ENCODE measurements around the gene RAP1GAP2. TPM values are rescaled to one million over a fixed set of nuclear protein-coding genes. Genes with fewer than 3 reads are reported as not detected.

RAP1GAP2 gene
- polyA plus RNA-seq, 1 of the 3 experiments (the other 2 are of a cell fraction): 22.0 TPM

DNA sequence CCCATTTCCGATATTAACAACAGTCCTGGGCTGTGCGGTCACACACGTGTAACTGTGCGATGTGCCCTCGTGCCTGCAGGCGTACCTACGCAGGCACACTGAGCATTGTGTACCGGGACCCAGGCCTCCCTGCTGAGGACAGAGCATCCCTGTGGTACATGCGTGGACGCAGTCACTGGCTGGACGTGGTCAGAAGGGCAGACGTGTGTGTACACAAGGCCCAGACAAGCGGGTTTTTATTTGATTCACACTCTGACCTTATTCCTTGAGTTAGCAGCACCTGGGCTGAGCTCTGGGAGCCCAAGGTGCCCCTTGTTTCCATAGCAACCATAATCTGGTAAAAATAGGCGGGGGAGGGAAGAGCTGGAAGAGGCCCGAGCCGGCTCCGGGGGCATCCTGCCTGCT is 19.5 kb downstream of the RAP1GAP2 start:
- Histone ChIP-seq H3K4me1 (ENCODE audit: control insufficient read depth in 1 of 2, insufficient read depth in 2 of 2, low read depth in 1 of 2, low read length in 1 of 2) (peaks cover 0 to 5% of the 10 kb centered on the region in 2 experiments; a peak in 1 of 4 replicates), H3K27me3 (ENCODE audit: insufficient read depth) (no peaks in the 10 kb centered on the region), H3K36me3 (replicated peaks in 1 of 2; ENCODE audit: control insufficient read depth in 1 of 2, insufficient read depth in 2 of 2, low read length in 1 of 2) (no peaks in the 10 kb centered on the region), H3K27ac (ENCODE audit: low read depth in 2 of 2, low read length in 1 of 2) (no peak overlapping the region), H3K79me2 (ENCODE audit: insufficient read depth) (no peaks in the 10 kb centered on the region), H3K4me3 (ENCODE audit: low read depth in 2 of 2, low read length in 1 of 2) (no peak overlapping the region), H4K20me1 (ENCODE audit: insufficient read depth) (no peaks in the 10 kb centered on the region), H3K9ac (no peak overlapping the region), H3K4me2 (no peak overlapping the region), H3K9me3 (no peaks in the 10 kb centered on the region), H3F3A (replicated peaks; ENCODE audit: insufficient read depth) (peaks cover 15% of the 10 kb centered on the region), H3K9me2 (no peaks in the 10 kb centered on the region), H2AFZ (ENCODE audit: low read depth) (no peak overlapping the region)
- no peak for DNase-seq
- POLR2A ChIA-PET: interaction anchor here (1.4 kb wide), 1 partner anchor 10 kb away, joined by 3 read pairs; no protein-coding TSS in a partner anchor
- WGBS (ENCODE audit: low lambda C conversion rate): 92% methylated on average over 16 of the region's 17 CpGs
- no peak for TF ChIP-seq FOSL2 (IDR thresholded peaks at IDR 0.05; ENCODE audit: borderline replicate concordance, low read depth)
- CTCF ChIA-PET: interaction anchor here (1.2 to 1.8 kb wide), 2 partner anchors 21 to 29 kb away, joined by 3 to 5 read pairs; no protein-coding TSS in a partner anchor

DNA sequence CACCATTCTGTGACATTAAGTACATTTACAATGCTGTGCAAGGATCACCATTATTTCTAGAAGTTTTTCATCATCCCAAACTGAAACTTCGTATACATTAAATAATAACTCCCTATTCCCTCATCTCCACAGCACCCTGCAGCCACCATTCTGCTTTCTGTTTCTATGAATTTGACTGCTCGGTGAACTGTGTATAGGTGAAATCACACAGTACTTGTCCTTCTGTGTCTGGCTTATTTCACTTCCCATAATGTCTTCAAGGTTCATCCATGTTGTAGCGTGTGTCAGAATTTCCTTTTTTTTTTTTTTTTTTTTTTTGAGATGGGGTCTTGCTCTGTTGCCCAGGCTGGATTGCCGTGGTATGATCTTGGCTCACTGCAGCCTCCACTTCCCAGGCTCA is 20.4 kb downstream of the RAP1GAP2 start:
- no peak for DNase-seq
- no peaks in the 10 kb centered on the region for H3K9me2 ChIP-seq
- no peak overlapping the region for H3K4me3 ChIP-seq (ENCODE audit: low read depth in 2 of 2, low read length in 1 of 2)
- WGBS (ENCODE audit: low lambda C conversion rate): 82% methylated on average over 3 of the region's 4 CpGs
- no peaks in the 10 kb centered on the region for H3K9me3 ChIP-seq
- H3K9ac ChIP-seq: no peak overlapping the region
- H3K4me2 ChIP-seq: no peak overlapping the region
- POLR2A ChIA-PET: no interaction called here
- TF ChIP-seq EZH2phosphoT487 (IDR thresholded peaks at IDR 0.05; ENCODE audit: borderline replicate concordance, low read depth) (no peak), MXI1 (IDR thresholded peaks at IDR 0.05; ENCODE audit: low read depth, low read length) (no peak), FOXJ3 (CRISPR knock-in tag; IDR thresholded peaks at IDR 0.05) (no peak), YY1 (IDR thresholded peaks at IDR 0.05; ENCODE audit: low read depth) (no peak), TCF12 (IDR thresholded peaks at IDR 0.05) (no peak), MEF2A (IDR thresholded peaks at IDR 0.05; ENCODE audit: borderline replicate concordance, low read depth) (no peak), RXRA (IDR thresholded peaks at IDR 0.05; ENCODE audit: borderline replicate concordance, low read depth) (no peak), RFX5 (IDR thresholded peaks at IDR 0.05; ENCODE audit: low read length) (no peak), ELF1 (IDR thresholded peaks at IDR 0.05) (no peak), TEAD4 (IDR thresholded peaks at IDR 0.05; ENCODE audit: borderline replicate concordance, insufficient read depth) (no peak), GABPA (IDR thresholded peaks at IDR 0.05; ENCODE audit: low read depth) (no peak), SIN3A (IDR thresholded peaks at IDR 0.05; ENCODE audit: borderline replicate concordance, low read depth, low read length) (no peak), FOXM1 (IDR thresholded peaks at IDR 0.05; ENCODE audit: low read depth) (no peak), RCOR1 (IDR thresholded peaks at IDR 0.05; ENCODE audit: low read length) (no peak)
- TF ChIP-seq, protein P1, sequence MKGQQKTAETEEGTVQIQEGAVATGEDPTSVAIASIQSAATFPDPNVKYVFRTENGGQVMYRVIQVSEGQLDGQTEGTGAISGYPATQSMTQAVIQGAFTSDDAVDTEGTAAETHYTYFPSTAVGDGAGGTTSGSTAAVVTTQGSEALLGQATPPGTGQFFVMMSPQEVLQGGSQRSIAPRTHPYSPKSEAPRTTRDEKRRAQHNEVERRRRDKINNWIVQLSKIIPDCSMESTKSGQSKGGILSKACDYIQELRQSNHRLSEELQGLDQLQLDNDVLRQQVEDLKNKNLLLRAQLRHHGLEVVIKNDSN (IDR thresholded peaks at IDR 0.05; ENCODE audit: borderline replicate concordance, low read depth): no peak
- TF ChIP-seq, protein P2, sequence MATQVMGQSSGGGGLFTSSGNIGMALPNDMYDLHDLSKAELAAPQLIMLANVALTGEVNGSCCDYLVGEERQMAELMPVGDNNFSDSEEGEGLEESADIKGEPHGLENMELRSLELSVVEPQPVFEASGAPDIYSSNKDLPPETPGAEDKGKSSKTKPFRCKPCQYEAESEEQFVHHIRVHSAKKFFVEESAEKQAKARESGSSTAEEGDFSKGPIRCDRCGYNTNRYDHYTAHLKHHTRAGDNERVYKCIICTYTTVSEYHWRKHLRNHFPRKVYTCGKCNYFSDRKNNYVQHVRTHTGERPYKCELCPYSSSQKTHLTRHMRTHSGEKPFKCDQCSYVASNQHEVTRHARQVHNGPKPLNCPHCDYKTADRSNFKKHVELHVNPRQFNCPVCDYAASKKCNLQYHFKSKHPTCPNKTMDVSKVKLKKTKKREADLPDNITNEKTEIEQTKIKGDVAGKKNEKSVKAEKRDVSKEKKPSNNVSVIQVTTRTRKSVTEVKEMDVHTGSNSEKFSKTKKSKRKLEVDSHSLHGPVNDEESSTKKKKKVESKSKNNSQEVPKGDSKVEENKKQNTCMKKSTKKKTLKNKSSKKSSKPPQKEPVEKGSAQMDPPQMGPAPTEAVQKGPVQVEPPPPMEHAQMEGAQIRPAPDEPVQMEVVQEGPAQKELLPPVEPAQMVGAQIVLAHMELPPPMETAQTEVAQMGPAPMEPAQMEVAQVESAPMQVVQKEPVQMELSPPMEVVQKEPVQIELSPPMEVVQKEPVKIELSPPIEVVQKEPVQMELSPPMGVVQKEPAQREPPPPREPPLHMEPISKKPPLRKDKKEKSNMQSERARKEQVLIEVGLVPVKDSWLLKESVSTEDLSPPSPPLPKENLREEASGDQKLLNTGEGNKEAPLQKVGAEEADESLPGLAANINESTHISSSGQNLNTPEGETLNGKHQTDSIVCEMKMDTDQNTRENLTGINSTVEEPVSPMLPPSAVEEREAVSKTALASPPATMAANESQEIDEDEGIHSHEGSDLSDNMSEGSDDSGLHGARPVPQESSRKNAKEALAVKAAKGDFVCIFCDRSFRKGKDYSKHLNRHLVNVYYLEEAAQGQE (IDR thresholded peaks at IDR 0.05; ENCODE audit: low read depth, low read length): no peak
- TF ChIP-seq, protein P3, sequence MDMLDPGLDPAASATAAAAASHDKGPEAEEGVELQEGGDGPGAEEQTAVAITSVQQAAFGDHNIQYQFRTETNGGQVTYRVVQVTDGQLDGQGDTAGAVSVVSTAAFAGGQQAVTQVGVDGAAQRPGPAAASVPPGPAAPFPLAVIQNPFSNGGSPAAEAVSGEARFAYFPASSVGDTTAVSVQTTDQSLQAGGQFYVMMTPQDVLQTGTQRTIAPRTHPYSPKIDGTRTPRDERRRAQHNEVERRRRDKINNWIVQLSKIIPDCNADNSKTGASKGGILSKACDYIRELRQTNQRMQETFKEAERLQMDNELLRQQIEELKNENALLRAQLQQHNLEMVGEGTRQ (IDR thresholded peaks at IDR 0.05; ENCODE audit: borderline replicate concordance, low read depth, low read length): no peak
- TF ChIP-seq, protein P4, sequence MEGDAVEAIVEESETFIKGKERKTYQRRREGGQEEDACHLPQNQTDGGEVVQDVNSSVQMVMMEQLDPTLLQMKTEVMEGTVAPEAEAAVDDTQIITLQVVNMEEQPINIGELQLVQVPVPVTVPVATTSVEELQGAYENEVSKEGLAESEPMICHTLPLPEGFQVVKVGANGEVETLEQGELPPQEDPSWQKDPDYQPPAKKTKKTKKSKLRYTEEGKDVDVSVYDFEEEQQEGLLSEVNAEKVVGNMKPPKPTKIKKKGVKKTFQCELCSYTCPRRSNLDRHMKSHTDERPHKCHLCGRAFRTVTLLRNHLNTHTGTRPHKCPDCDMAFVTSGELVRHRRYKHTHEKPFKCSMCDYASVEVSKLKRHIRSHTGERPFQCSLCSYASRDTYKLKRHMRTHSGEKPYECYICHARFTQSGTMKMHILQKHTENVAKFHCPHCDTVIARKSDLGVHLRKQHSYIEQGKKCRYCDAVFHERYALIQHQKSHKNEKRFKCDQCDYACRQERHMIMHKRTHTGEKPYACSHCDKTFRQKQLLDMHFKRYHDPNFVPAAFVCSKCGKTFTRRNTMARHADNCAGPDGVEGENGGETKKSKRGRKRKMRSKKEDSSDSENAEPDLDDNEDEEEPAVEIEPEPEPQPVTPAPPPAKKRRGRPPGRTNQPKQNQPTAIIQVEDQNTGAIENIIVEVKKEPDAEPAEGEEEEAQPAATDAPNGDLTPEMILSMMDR (IDR thresholded peaks at IDR 0.05): no peak
- TF ChIP-seq, protein P5, sequence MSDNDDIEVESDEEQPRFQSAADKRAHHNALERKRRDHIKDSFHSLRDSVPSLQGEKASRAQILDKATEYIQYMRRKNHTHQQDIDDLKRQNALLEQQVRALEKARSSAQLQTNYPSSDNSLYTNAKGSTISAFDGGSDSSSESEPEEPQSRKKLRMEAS (IDR thresholded peaks at IDR 0.05; ENCODE audit: low read depth): no peak
- peaks cover 13% of the 10 kb centered on the region for H3F3A ChIP-seq (replicated peaks; ENCODE audit: insufficient read depth)
- no peaks in the 10 kb centered on the region for H3K79me2 ChIP-seq (ENCODE audit: insufficient read depth)
- H3K27me3 ChIP-seq (ENCODE audit: insufficient read depth): no peaks in the 10 kb centered on the region
- H2AFZ ChIP-seq (ENCODE audit: low read depth): no peak overlapping the region
- no peaks in the 10 kb centered on the region for H4K20me1 ChIP-seq (ENCODE audit: insufficient read depth)
- CTCF ChIA-PET: no interaction called here
- H3K27ac ChIP-seq (ENCODE audit: low read depth in 2 of 2, low read length in 1 of 2): no peak overlapping the region
- peaks cover 0 to 5% of the 10 kb centered on the region in 2 experiments; a peak in 1 of 4 replicates for H3K4me1 ChIP-seq (ENCODE audit: control insufficient read depth in 1 of 2, insufficient read depth in 2 of 2, low read depth in 1 of 2, low read length in 1 of 2)
- no peaks in the 10 kb centered on the region for H3K36me3 ChIP-seq (replicated peaks in 1 of 2; ENCODE audit: control insufficient read depth in 1 of 2, insufficient read depth in 2 of 2, low read length in 1 of 2)

Data from SK-N-SH (cell line).